Smooth muscle cell of the brain vasculature (primary cell): ENCODE data around the gene SH3D21.
A peak's percentile ranks its signal among the peaks of the same experiment; 100 is the strongest.

Source experiments
- DNase-seq: peaks from one replicate; pipeline ENCODE4 v3.0.0-alpha.2; 2012; ENCODE audit warnings: low read depth, low spot score

SH3D21 gene

GRCh38 chr1:36303650-36304360 lies 2.4 kb upstream of the SH3D21 start:
- no peak for DNase-seq

GRCh38 chr1:36304521-36304920 lies 1.6 kb upstream of the SH3D21 start:
- no peak for DNase-seq

DNA sequence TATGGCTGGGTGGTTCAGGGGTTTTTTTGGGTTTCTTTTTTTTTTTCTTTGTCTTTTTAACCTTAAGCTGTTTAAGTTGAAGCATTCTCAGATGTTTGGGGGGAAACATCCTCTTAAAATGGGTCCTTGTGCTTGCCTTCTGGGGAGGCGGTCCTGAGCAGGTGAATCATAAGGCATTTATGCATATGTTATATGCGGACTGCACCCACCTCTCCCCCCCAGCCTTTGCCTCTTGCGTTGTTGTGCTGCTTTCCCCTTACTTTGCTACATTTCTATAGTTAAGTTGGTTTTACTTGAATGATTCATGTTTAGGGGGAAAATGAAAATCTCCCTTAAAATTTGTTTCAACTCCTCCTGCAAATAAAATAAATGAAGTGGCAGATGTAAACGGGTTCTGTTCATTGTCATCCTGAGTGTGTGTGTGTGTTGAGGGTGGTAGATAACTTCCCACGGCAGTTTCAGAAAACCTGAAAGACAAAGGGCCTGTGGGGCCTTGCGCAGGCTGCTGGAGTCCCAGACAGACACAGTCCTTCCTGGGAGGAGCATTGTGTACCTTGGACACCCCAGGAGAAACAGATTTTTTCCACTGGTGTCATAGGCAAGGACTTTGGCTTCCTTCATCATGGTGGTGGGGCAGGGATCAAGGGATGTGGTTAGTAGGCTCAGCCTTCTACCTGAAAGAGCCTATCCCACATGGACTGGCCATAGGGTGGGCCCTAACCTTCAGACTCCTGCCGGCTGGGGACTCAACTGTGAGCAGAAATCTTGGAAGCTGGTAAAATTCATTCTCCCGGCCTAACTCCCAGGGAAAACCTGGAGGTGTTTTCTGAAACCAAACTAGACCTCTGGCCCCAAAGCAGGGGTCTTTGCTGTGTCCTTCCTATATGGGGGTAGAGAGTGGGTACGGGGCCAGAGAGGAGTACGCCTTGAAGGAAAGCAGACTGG lies 926 bp upstream of the SH3D21 start:
- no peak for DNase-seq

- no peak for DNase-seq
Observed at GRCh38 chr1:36305915-36306209, 306 bp upstream of the SH3D21 start.

DNA sequence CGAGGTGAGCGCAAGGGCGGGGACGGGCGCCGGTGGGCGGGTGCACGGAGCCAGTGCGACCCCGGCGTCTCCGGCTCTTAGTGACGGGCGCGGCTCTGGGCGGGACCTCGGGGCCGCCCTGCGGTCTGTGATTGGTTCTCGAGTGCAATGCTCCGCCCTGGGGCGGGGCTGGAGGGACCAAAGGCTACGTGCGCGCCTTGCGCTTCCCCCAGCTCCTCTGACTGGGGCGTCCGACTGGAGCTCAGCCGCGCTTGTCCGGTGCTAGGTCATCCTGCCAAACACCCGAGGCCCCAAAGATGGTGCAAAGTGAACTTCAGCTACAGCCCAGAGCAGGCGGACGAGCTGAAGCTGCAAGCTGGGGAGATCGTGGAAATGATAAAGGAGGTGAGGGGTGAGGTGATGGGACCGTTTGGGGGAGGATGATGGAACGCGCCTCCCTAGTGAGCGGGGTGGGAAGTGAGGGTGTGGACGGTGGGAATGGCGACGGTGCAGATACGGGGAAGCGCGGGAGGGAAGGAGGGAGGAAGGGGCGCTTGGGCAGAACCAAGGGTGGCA lies 811 bp downstream of the SH3D21 start:
- peak; percentile 75 for DNase-seq

DNA sequence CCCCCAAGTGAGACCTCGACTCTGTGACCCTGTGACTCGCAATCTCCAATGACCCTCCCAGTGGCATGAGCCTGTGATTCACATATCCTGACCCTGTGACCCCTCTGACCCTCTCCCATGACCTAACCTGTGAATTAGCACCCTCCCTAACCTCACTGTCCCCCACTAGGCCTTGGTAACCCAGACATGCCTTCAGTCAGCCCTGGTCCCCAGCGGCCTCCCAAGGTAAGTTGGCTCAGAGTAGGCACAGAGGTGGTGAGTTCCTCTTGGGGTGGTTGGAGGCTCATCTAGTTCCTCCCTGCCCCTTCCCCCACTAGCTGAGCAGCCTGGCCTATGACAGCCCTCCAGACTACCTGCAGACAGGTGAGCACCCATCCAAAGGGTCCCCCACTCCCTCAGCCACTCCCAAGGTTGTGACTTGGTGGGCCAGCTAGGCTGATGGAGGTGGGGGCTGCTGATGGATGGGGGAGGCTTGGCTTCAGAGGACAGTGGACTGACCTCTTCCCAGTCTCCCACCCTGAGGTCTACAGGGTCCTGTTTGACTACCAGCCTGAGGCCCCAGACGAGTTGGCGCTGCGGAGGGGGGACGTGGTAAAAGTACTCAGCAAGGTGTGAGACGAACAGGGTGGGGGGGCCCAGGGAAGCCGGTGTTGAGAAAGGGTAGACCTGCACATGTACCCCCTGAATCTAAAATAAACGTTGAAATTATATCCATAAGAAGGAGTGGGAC lies 1.6 kb downstream of the SH3D21 start:
- no peak for DNase-seq

DNA sequence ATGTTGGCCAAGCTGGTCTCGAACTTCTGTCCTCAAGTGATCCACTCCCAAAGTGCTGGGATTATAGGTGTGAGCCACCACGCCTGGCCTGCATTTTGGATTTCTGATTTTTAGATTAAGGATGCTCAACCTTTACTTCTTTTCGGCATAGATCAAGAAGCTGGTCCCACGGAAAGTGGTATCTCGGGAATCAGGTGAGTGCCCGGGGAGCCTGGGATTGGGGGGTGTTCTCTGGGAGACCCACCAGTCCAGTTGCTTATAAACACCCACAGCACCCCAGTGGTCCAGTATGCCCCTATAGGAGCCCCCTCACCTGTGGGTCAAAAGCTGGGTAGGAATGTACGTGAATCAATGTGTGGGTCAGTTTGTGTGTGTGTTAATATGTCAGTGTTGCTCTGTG lies 3.2 kb downstream of the SH3D21 start:
- DNase-seq: no peak

DNA sequence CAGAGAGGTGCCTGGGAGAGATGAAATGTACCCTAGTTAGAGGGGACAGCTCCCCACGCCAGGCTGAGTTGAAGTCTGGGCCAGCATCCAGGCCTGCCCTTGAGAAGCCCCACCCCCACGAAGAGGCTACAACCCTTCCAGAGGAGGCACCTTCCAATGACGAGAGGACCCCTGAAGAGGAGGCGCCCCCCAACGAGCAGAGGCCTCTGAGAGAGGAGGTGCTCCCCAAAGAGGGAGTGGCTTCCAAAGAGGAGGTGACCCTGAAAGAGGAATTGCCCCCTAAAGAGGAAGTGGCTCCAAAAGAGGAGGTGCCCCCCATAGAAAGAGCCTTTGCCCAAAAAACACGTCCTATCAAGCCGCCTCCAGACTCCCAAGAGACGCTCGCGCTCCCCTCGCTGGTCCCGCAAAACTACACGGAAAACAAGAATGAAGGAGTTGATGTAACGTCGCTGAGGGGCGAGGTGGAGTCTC lies 14.2 kb downstream of the SH3D21 start:
- no peak for DNase-seq

GRCh38 chr1:36320767-36321118 lies 14.6 kb downstream of the SH3D21 start:
- DNase-seq: no peak

GRCh38 chr1:36321119-36321951 lies 15.2 kb downstream of the SH3D21 start:
- DNase-seq: peak; percentile 94

DNA sequence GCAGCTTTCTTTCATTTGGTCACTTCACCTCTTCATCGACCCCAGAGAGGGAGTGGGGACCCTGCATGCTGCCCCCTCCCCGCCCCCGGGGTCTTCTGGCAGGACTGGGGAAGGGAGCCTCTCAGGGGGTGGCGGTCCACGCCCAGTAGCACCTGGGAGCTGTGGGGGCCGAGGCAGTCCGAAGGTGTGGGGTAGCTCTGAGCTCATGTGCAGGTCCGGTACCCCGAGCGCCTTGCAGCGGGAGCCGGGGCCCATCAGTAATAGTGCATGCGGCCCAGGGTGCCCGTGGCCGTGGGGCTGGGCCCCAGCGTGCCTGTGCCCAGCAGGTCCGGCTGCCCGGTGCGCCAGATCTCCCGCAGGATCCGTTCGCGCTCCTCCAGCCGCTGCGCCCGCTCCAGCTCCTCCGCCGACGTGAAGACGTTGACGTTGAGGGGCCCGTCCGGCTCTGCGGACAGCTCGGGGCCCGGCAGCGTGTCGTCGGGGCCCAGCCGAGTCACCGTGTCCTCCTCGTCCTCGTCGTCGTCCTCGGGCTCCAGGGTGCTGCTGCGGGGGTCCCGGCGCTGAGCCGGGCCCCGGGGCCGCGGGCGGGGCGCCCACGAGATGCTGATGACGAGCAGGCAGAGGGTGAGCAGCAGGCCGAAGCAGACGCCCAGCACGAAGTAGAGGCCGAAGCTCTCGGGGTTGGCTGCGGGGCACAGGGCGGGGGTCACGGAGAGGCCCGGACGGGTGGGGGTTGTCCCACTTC lies 16.0 kb downstream of the SH3D21 start:
- no peak for DNase-seq

DNA sequence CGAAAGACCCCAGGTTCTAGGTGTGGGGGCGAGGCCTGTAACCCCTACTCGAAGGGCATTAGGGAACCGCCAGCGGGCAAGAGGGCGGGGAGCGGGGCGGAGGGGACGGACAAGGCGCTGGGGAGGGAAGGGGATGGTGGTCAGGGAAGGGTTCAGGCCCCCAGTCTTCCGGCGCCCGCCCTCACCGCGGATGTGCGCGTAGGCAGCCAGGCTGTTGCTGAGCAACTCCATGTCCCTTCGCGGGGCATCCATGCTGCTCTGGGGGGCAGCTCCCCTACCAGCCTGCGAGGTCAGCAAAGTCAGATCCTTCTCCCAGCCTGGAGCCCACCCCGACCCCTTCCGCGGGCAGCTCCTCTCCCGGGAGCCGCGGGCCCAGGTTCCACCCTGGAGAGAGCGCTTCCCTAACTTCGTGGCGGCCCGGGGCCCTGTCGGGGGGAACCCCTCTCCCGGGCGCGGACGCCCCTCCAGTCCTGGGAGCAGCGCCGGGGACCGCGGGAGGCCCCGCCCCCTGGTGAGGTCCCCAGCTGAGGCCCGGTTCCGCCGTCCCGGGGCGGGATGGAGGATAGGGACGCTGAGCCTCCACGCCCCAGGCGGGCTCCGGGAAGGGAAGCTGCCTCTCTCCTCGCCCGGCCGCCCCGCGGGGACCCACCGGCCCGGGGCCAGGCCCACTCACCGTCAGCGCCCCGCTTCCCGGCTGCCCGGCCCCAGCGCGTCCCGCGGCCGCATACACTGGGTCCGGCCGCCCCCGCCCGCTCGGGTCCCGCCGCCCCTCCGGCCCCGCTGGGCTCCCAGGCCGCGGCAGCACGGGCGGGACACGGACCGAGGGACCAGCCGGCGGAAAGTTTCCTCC lies 16.8 kb downstream of the SH3D21 start:
- DNase-seq: no peak

GRCh38 chr1:36323636-36324352 lies 17.6 kb downstream of the SH3D21 start, which contains the start of gene EVA1B:
TSS of gene EVA1B (minus strand) at chr1:36323645. CDS start at chr1:36323037, 608 bp downstream.
- peak; percentile 33 for DNase-seq

DNA sequence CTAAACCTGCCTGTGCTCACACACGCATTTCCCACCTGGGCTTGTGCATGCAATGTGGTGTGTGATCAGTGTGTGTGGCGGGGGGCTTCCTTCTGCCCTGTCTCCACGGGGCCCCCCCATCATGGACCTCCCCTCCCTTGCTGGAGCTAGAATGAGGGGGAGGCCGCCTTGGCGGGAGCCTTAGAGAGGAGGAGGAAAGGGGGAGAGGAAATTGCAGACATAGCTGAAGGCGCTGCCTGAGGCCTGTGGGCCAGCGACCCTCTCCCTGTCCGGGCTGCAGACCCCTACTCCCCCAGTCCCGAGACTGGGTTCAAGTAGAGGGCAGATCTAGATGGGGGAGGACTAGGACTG lies 18.2 kb downstream of the SH3D21 start:
- no peak for DNase-seq

DNA sequence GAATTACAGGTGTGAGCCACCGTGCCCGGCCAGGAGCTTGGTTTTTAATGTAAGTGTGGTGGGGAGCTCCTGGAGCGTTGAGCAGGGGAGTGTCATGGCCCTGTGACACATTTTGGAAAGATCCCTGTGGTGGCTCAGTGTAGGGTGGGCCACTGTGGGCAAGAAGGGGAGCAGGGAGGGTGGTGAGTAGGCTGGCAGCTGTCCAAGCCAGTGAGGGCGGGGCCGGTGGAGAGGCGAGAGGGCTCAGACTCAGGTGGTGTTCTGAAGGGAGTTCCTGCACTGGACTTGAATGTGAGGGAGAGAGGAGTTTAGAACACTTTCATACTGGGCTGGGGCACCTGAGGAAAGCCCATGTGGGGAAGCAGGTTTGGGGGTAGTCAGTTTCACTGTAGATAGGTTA lies 20.3 kb downstream of the SH3D21 start:
- DNase-seq: no peak

DNA sequence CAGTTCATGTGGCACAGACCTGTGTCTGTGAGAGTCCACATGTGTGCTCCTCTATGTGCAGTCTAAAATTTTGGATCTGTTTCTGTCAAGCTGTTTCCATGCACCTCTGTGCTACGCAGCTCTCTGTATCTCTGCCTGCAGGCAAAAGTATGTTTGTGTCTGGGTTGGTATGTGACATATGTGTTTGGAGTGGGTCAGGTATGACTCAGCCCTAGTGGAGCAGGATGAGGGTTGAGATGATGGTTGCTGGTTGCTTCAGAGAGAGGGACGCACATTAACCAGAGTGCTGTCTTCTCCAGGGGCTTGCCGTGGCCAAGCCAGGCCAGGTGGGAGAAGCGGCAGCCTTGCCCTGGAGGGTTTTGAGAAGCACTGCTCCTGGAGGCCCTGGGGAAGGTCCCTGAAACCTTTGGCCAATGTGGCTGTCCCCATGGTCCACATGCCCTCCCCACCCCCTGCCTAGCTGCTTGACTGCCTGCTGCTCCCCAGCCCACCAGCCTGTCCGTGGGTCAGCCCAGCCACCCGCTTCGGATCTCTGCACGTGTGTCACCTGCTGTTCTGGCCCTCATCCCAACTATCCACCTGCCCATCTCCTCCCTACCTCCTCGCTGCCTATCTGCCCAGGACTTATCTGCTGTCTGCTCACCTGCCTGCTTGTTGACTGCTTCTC lies 21.4 kb downstream of the SH3D21 start:
- no peak for DNase-seq

DNA sequence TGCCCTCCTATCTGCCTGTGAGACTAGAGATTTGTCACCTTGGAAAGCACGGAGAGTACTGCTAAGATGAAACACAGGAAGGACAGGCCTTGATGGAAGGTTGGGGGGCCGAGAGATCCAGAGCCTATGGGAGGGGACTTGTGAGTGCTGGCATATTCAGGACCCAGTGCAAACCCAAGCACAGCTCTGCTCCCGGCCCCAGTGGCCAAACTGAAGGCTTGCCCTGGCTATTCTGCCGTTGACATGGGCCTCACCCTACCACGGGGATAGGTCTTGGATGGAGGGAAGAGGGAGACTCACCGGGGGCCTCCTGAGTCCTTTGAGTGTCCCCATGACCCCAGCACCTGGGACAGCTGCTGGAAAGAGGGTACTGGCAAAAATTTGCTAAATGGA lies 21.9 kb downstream of the SH3D21 start:
- DNase-seq: no peak

DNA sequence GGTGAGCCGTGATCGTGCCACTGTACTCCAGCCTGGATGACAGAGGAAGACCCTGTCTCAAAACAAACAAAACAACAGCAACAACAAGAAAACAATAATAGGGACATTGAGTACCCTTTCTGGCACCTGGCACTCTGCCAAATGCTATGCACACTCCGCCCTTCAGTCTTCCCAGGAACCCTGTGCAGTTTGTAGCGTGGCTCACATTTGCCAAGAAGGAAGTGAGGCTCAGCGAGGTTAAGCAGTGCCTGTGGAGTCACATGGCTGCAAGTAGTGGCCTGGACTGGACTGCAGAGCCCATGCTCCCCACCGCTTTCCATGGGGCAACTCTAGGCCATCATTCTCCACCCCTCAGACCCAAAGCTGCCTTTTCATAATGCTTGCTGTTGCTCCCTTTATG lies 22.5 kb downstream of the SH3D21 start:
- DNase-seq: no peak
